ENCODE measurements around the gene MRPL14.

DNA sequence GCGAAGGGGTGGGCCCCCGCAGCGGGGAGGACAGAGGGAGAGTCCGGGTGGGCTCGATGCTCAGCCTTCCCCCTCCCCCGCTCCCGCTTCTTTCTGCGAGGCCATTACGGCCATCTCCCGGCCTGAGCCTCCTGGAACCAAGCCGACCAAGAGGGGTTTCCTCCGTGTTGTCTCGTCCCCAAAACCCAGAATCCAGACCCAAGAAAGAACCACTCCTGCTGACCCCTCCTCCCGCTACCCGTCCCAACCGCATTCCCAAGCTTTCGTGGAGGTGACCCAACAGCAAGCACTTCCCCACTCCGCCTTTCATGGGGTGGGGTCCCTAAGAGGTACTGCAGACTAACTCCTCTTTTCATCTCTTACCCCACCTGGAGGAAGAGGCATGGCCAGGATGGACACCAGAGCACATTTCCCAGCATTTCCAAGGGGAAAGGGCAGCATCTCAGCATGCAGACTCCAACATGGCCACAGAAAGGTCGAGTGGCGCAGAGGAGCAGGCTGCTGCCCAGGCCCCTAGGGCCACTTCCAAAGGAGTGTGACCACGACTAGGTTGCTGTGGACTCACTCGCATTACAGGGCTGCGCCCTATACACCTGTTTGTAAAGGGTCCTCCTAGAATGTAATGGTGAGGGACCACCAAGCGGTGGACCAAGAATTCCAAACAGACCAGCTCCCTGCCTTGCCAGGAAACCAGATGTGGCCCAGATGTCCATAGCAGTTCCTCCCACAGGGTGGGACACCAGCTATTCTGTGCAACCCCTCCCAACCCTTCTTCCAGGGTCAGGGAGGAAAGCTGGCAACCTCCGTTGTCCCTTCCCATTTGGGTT is 53.4 kb downstream of the MRPL14 start:
- TF ChIP-seq, protein P1, sequence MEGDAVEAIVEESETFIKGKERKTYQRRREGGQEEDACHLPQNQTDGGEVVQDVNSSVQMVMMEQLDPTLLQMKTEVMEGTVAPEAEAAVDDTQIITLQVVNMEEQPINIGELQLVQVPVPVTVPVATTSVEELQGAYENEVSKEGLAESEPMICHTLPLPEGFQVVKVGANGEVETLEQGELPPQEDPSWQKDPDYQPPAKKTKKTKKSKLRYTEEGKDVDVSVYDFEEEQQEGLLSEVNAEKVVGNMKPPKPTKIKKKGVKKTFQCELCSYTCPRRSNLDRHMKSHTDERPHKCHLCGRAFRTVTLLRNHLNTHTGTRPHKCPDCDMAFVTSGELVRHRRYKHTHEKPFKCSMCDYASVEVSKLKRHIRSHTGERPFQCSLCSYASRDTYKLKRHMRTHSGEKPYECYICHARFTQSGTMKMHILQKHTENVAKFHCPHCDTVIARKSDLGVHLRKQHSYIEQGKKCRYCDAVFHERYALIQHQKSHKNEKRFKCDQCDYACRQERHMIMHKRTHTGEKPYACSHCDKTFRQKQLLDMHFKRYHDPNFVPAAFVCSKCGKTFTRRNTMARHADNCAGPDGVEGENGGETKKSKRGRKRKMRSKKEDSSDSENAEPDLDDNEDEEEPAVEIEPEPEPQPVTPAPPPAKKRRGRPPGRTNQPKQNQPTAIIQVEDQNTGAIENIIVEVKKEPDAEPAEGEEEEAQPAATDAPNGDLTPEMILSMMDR (IDR thresholded peaks at IDR 0.05 in 2 of 3, conservative IDR thresholded peaks at IDR 0.05 in 1 of 3; ENCODE audit: control insufficient read depth in 2 of 3, extremely low read depth in 1 of 3, insufficient read depth in 1 of 3, low read depth in 3 of 3, low read length in 3 of 3) = 0 out of 6 replicates have a peak, but pooled peaks of 1 of the 3 experiments have one; percentile 21
- TF ChIP-seq CREB1 (IDR thresholded peaks at IDR 0.05; ENCODE audit: low read depth) (no peak), EGR1 (IDR thresholded peaks at IDR 0.05; ENCODE audit: borderline replicate concordance in 1 of 2, low read depth in 2 of 2, low read length in 2 of 2) (no peak), POLR2A (IDR thresholded peaks at IDR 0.05; ENCODE audit: low read depth, low read length) (no peak), ZSCAN29 (IDR thresholded peaks at IDR 0.05) (no peak), SREBF2 (IDR thresholded peaks at IDR 0.05; ENCODE audit: low read length) (no peak), BRCA1 (IDR thresholded peaks at IDR 0.05; ENCODE audit: low read depth, low read length) (no peak)

All from GM12878 (cell line).